H1 (cell line): ENCODE data around the gene SH2D2A. TPM values are rescaled to one million over a fixed set of nuclear protein-coding genes. Genes with fewer than 3 reads are reported as not detected.
A peak's percentile ranks its signal among the peaks of the same experiment; 100 is the strongest.

ENCODE experiments used
- ATF2 ChIP-seq: IDR thresholded peaks from 2 replicates; pipeline ENCODE4 v1.6.1; 2012; ENCODE audit warnings: low read length, inconsistent platforms
- BCL11A ChIP-seq, 2 experiments: IDR thresholded peaks; one replicate each; pipeline ENCODE4 v1.6.1; 2011; ENCODE audit warnings: low read depth in 2 of 2, low read length in 2 of 2, mild to moderate bottlenecking in 2 of 2
- BRCA1 ChIP-seq: IDR thresholded peaks from 2 replicates; pipeline ENCODE4 v1.6.1; 2012; ENCODE audit warnings: low read depth, low read length, improper control_type of control experiment
- EGR1 ChIP-seq: IDR thresholded peaks from 2 replicates; pipeline ENCODE4 v1.6.1; 2011; ENCODE audit warnings: low read depth, low read length, borderline replicate concordance
- FOSL1 ChIP-seq: IDR thresholded peaks from 2 replicates; pipeline ENCODE4 v1.6.1; 2011; ENCODE audit warnings: mild to moderate bottlenecking, low read depth, low read length, moderate library complexity; ENCODE audit not compliant: insufficient read depth
- GABPA ChIP-seq: IDR thresholded peaks from 2 replicates; pipeline ENCODE4 v1.6.1; 2011; ENCODE audit warnings: mild to moderate bottlenecking, low read length, moderate library complexity, borderline replicate concordance; ENCODE audit not compliant: insufficient read depth
- HDAC6 ChIP-seq: IDR thresholded peaks from one replicate; pipeline ENCODE4 v1.7.1; 2012; ENCODE audit warnings: low read depth, mild to moderate bottlenecking, inconsistent platforms, low read length, moderate library complexity
- JUN ChIP-seq: IDR thresholded peaks from 2 replicates; pipeline ENCODE4 v1.6.1; 2011; ENCODE audit warnings: low read depth, mild to moderate bottlenecking, improper control_type of control experiment, low read length
- JUND ChIP-seq: IDR thresholded peaks from 2 replicates; pipeline ENCODE4 v1.6.1; 2011; ENCODE audit warnings: mild to moderate bottlenecking, improper control_type of control experiment, low read length
- KDM4A ChIP-seq: IDR thresholded peaks from one replicate; pipeline ENCODE4 v1.7.1; 2012; ENCODE audit warnings: low read depth, mild to moderate bottlenecking, moderate library complexity, low read length, inconsistent platforms; ENCODE audit not compliant: severe bottlenecking
- PHF8 ChIP-seq: fragments of 200-600 bp; sonication (generic); conservative IDR thresholded peaks from 2 replicates; pipeline ENCODE4 v1.7.1; 2012; ENCODE audit warnings: low read depth, mild to moderate bottlenecking, inconsistent platforms, low read length, moderate library complexity
- POLR2AphosphoS5 ChIP-seq: IDR thresholded peaks from 2 replicates; pipeline ENCODE4 v1.6.1; 2011; ENCODE audit warnings: low read depth, low read length
- RAD21 ChIP-seq, 2 experiments: IDR thresholded peaks in 1 of 2; conservative IDR thresholded peaks in 1 of 2; 2 replicates each; pipeline ENCODE4 v1.6.1; 2011; ENCODE audit warnings: low read depth in 2 of 2, low read length in 2 of 2, improper control_type of control experiment in 1 of 2, inconsistent platforms in 1 of 2, mild to moderate bottlenecking in 1 of 2, moderate library complexity in 1 of 2
- SIN3A ChIP-seq, 2 experiments: IDR thresholded peaks in 1 of 2; conservative IDR thresholded peaks in 1 of 2; 2 replicates each; pipeline ENCODE4 v1.6.1; 2011 to 2012; ENCODE audit warnings: low read length in 2 of 2, improper control_type of control experiment in 1 of 2, low read depth in 1 of 2, mild to moderate bottlenecking in 1 of 2
- SP2 ChIP-seq: IDR thresholded peaks from 2 replicates; pipeline ENCODE4 v1.6.1; 2012; ENCODE audit warnings: mild to moderate bottlenecking, low read length, inconsistent platforms
- SP4 ChIP-seq: IDR thresholded peaks from 2 replicates; pipeline ENCODE4 v1.6.1; 2012; ENCODE audit warnings: low read length, inconsistent platforms
- SRF ChIP-seq: IDR thresholded peaks from 2 replicates; pipeline ENCODE4 v1.6.1; 2011; ENCODE audit warnings: mild to moderate bottlenecking, low read depth, low read length, moderate library complexity
- SUZ12 ChIP-seq: fragments of 200-600 bp; sonication (generic); IDR thresholded peaks from 2 replicates; pipeline ENCODE4 v1.6.1; 2012; ENCODE audit warnings: mild to moderate bottlenecking, inconsistent platforms, low read length, moderate library complexity, mixed read lengths
- TAF7 ChIP-seq: optimal IDR thresholded peaks from 2 replicates; pipeline ENCODE3; 2011; ENCODE audit warnings: low read depth, mild to moderate bottlenecking, inconsistent platforms, low read length, moderate library complexity, borderline replicate concordance
- TCF12 ChIP-seq: IDR thresholded peaks from 2 replicates; pipeline ENCODE4 v1.6.1; 2011; ENCODE audit warnings: low read depth, mild to moderate bottlenecking, low read length
- ZNF274 ChIP-seq: IDR thresholded peaks from 2 replicates; pipeline ENCODE4 v1.7.0; 2012; ENCODE audit warnings: low read length, borderline replicate concordance; ENCODE audit errors: extremely low read depth
- polyA plus RNA-seq, 7 experiments: library from polyadenylated mRNA; depleted of rRNA in 3 of 7; stranded (reverse) in 5 of 7; unstranded in 2 of 7; fragments of >200 nt in 5 of 7; fragments of 200-250 nt in 2 of 7; gene quantifications; 1 replicate in 5 of 7; 2 replicates in 1 of 7; 4 replicates in 1 of 7; pipeline versions ENCODE4 v1.2.1 to v1.2.3, GENCODE V29; 2011 to 2013; ENCODE audit warnings: missing spikeins in 2 of 7, mixed read lengths in 2 of 7
- total RNA-seq: library from RNA; stranded (reverse); fragmentation: NEBNext Ultra II Directional; extraction: Animal tissue kit (Norgen Biotek cat#: 25700); gene quantifications from 2 replicates; pipeline ENCODE4 v1.2.1, GENCODE V29; 2021

Gene SH2D2A
- total and polyA plus RNA-seq, 2 of the 8 experiments (the other 6 are each of a cell fraction or from before 2014, with no cell fraction given), result 3.3 to 7.9 TPM

- TF ChIP-seq RAD21 (IDR thresholded peaks at IDR 0.05 in 1 of 2, conservative IDR thresholded peaks at IDR 0.05 in 1 of 2; ENCODE audit: low read depth in 2 of 2, low read length in 2 of 2) (peak in 1 of 2 experiments; percentile 14; a peak in 1 of 4 replicates), BRCA1 (no peak), SP2 (no peak), ATF2 (no peak), TCF12 (no peak), SUZ12 (peak; percentile 45; the same call in 1 of the 2 replicates), SIN3A (conservative IDR thresholded peaks at IDR 0.05 in 1 of 2, IDR thresholded peaks at IDR 0.05 in 1 of 2; ENCODE audit: low read depth in 1 of 2, low read length in 2 of 2) (peak in 1 of 2 experiments; percentile 58; a peak in 1 of 4 replicates), TAF7 (no peak), SP4 (no peak), JUND (no peak), POLR2AphosphoS5 (peak; percentile 72; the same call in 1 of the 2 replicates), BCL11A (IDR thresholded peaks at IDR 0.05; ENCODE audit: low read depth in 2 of 2, low read length in 2 of 2) (no peak), ZNF274 (no peak), JUN (no peak), SRF (no peak), EGR1 (no peak), FOSL1 (no peak), PHF8 (peak; percentile 45; the same call in 1 of the 2 replicates), GABPA (no peak), HDAC6 (no peak), KDM4A (peak; percentile 55)
These were observed 2.7 kb downstream of the SH2D2A start (continued) for GRCh38 chr1:156813750-156814570.
